NCI-H1436 treated with DMSO at 0.1 percent for 48 hours (cell line): ENCODE data around the gene VANGL2.

Source experiments
- DNase-seq: peaks from one replicate; lab custom pipeline; 2025; lab: John Stamatoyannopoulos, UW

VANGL2 gene

DNA sequence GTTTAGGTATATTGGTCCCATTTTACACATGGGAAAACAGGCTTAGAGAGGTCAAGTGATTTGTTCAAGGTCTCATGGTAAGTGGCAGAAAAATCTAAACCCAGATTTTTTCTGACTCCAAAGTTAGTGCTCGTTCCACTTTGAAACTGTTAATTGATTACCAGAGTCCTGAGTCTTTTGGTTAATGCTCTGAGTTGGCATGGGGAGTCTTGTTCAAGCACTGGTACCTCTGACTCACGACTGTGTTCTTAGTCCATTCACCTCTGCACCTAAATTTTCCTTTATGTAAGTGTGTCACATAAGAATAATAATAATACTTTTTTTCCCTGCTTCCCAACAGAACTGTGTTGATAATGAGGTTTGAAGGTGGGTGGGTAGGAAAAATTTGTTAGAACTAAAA, 59.3 kb downstream of the VANGL2 start:
- no peak for DNase-seq

DNA sequence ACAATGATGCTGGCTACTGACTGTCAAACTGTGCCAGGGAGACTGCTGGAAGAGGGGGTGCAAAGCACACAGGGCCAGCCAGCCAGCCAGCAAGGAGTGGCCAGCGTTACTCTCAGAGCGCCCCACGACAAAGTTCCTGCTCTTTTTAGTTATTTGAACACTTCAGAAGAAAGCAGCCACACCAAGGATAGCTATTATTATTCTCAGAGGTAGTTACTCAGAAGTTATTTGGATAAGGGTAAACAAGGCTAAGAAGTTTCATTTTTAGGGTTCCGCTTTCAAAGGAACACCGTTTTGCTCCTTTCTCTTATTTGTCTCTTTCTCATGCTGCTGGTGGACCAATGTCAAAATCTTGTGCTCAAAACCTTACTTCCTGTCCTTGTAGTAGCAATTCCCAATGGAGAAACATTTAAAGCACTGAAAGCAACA, 59.9 kb downstream of the VANGL2 start:
- no peak for DNase-seq

DNA sequence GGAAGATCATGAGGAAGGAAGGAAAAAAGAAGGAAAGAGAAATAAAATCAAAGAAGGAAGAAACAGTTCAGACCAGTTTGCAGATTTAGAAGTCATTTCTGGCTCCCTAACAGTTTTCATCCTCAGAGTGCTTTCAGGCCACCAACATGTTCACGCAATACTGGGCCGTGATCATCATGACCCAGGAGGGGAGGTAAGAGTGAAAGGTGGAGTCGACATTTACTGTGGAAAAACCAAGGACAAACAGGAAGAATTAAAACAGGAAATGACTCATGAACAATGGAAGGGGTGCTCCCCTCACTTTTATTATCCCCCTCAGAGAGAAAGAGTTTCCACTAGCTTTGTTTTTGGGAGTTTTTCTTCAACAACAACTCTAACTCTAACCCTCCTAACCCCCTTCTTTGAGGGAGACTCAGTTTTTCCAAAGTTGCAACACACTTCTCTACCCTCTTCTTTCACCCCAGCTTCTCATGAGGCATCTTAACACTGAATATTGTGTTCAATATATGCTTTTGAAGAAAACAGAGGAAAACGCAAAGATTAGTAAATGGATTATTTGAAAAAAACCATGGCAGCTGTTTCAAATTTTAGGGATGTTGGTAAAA, 60.4 kb downstream of the VANGL2 start:
- DNase-seq = no peak

DNA sequence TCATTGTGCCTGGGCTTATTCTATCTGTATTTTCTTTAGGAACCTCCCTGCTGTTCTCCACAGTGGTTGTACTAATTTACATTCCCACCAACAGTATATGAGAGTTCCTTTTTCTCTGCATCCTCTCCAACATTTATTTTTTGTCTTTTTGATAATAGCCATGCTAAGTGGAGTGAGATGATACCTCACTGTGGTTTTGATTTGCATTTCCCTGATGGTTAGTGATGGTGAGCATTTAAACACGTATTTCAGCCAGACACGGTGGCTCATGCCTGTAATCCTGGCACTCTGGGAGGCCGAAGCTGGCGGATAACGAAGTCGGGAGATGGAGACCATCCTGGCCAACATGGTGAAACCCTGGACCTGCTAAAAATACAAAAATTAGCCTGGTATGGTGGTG, 64.8 kb downstream of the VANGL2 start:
- no peak for DNase-seq

DNA sequence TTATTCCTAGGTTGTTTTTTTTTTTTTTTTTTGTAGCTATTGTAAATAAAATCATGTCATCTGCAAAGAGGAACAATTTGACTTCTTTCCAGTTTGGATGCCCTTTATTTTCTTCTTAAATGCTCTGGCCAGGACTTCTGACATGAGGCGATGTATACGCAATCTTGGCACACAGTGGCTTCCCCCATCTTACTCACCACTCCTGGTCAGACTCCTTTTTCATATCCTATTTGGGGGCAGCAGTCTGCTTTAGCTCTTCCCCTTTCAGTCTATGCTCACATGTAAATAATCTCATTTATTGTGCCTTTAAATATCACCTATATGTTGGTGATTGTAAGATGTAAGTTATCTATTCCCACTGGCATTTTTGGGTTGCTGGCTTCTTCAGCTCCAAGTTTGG, 66.6 kb downstream of the VANGL2 start:
- no peak for DNase-seq

DNA sequence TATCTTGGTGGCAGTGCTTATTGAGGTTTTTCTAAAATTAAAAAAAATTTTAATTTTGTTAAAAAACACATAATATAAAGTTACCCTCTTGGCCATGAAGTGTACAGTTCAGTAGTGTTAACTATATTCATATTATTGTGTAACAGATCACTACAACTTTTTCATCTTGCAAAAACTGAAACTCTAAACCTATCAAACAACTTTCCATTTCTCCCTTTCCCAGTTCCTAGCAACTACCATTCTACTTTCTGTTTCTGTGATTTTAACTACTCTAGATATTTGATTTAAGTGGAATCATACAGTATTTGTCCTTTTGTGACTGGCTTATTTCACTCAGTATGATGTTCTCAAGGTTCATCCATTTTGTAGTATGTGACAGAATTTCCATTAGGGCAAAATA, 67.2 kb downstream of the VANGL2 start:
- DNase-seq = no peak

DNA sequence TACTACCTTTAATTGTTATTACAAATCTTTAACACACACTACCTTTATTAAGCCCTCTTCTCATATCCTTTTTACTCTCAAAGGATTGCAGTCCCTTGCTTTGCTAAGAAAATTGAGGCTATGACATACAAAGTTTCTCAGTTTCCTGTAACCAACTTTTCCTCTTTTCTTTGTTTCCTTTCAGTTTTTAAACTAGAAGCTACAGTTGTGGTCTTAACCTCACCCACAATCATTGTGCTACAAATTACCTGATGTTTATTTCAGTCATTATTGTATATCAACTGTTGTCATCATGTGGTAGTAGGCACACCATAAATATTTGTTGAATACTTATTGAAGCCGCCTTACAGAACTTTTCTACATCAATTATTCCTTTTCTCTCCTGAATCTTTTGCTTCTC, 70.9 kb downstream of the VANGL2 start:
- no peak for DNase-seq

DNA sequence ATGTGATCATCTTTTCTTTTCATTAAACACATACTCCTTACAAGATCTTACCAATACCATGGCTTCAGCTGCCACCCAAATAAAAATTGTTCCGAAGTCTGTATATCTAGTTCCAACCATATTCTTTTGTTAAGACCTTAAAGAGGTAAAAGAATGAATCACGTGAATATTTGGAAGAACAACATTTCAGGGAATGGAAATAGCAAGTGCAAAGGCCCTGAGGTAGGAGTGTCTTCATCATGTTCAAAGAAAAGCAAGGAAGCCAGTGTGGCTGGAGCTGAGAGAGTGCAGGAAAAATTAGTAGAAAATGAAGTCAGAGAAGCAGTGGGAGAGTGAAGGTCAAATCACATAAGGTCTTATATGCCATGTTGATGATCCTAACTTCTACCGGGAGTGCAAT, 71.7 kb downstream of the VANGL2 start:
- DNase-seq = no peak

DNA sequence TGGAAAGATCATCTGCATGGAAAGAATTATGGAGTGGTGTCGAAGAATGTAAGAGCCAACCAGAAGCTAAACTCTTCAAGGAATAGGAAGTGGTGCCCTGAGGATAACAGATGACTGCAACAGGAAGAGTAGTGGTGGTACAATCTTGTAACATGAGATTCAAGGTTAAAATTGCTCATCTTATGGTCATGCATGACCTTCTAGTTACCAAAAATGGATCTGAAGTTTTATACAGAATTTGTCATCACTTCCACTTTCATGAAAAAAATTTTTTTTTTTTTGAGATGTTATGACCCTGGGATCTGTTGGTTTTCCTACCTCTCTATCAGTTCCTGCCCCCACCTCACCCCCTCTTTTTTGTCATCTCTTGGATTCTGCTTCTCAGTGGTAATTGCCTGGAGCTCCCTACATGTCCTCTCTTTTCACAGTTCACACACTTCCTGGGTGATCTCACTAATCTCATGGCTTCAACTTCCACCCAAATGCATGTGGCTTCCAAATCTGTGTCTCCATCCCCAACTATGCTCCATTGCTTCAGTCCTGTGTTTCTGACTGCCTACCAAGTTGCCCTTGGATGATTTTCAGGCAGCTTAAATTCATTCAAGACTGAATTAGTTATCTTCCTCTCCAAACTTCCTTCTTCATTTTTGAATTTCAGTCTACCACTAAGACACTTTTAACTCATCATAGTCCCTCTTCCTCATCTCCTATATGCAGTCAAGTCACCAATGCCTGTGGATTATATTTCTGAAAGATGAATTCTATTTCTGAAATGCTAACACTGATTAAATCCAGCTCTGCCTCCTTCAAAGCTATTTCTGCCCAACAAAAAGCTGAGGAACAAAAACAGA, 74.3 kb downstream of the VANGL2 start:
- no peak for DNase-seq
